GM12878 (cell line): ENCODE data around the gene EDEM2. TPM values are rescaled to one million over a fixed set of nuclear protein-coding genes. Genes with fewer than 3 reads are reported as not detected.

Source experiments
- BCLAF1 ChIP-seq: fragments of 450-650 bp; IDR thresholded peaks from 2 replicates; pipeline ENCODE4 v1.6.1; 2017; ENCODE audit warnings: antibody characterized with exemption, mild to moderate bottlenecking, moderate library complexity
- BHLHE40 ChIP-seq, 2 experiments: fragments of 450-650 bp in 1 of 2; IDR thresholded peaks; 2 replicates each; pipeline ENCODE4 v1.6.1; 2011 to 2017; ENCODE audit warnings: low read depth in 2 of 2, borderline replicate concordance in 1 of 2, improper control_type of control experiment in 1 of 2, low read length in 1 of 2, mild to moderate bottlenecking in 1 of 2
- IRF5 ChIP-seq: fragments of 450-650 bp; IDR thresholded peaks from 2 replicates; pipeline ENCODE4 v1.6.1; 2017; ENCODE audit warnings: borderline replicate concordance
- MXI1 ChIP-seq: fragments of 150-350 bp; IDR thresholded peaks from 2 replicates; pipeline ENCODE4 v1.6.1; 2011; ENCODE audit warnings: low read depth, mild to moderate bottlenecking, inconsistent platforms, low read length, improper control_type of control experiment
- PAX8 ChIP-seq: fragments of 450-650 bp; IDR thresholded peaks from 2 replicates; pipeline ENCODE4 v1.6.1; 2017; ENCODE audit warnings: mild to moderate bottlenecking, moderate library complexity
- RAD51 ChIP-seq: fragments of 450-650 bp; IDR thresholded peaks from 2 replicates; pipeline ENCODE4 v1.6.1; 2016; ENCODE audit warnings: moderate library complexity, mild to moderate bottlenecking, inconsistent platforms
- SIX5 ChIP-seq: IDR thresholded peaks from 2 replicates; pipeline ENCODE4 v1.6.1; 2011; ENCODE audit warnings: mild to moderate bottlenecking, low read depth, low read length, moderate library complexity; ENCODE audit not compliant: severe bottlenecking
- ZNF24 ChIP-seq: fragments of 450-650 bp; IDR thresholded peaks from 2 replicates; pipeline ENCODE4 v1.6.1; 2017; ENCODE audit warnings: antibody characterized with exemption, mild to moderate bottlenecking
- ZNF592 ChIP-seq: fragments of 450-650 bp; IDR thresholded peaks from 2 replicates; pipeline ENCODE4 v1.6.1; 2017; ENCODE audit warnings: mild to moderate bottlenecking, moderate library complexity
- polyA plus RNA-seq, 11 experiments: library from polyadenylated mRNA; depleted of rRNA in 4 of 11; unstranded in 6 of 11; stranded (reverse) in 5 of 11; fragments of >200 nt; fragmentation: Nextera tagmentation in 4 of 11; fragmentation: Illumina TruSeq in 1 of 11; extraction: Ambion mirVana in 4 of 11; extraction: Trizol in 1 of 11; gene quantifications; 1 replicate in 1 of 11; 2 replicates in 10 of 11; pipeline versions ENCODE4 v1.2.1 to v1.2.3, GENCODE V29; 2011 to 2016; ENCODE audit warnings: inconsistent platforms in 2 of 11, missing spikeins in 2 of 11, low read depth in 1 of 11
- total RNA-seq, 4 experiments: library from RNA; depleted of rRNA in 3 of 4; stranded (reverse); fragments of >200 nt in 3 of 4; fragmentation: Illumina TruSeq in 1 of 4; extraction: Trizol in 1 of 4; gene quantifications; 2 replicates each; pipeline versions ENCODE4 v1.2.1 to v1.2.3, GENCODE V29; 2013 to 2021
- TF ChIP-seq, protein P1 (sequence below): fragments of 450-650 bp; formaldehyde crosslinking; IDR thresholded peaks from 2 replicates; pipeline ENCODE4 v1.4.0; 2020; ENCODE audit warnings: mild to moderate bottlenecking, moderate library complexity
- TF ChIP-seq, protein P2 (sequence below): fragments of 150-350 bp; IDR thresholded peaks from 2 replicates; pipeline ENCODE4 v1.6.1; 2014; ENCODE audit warnings: mild to moderate bottlenecking, low read depth, low read length
- TF ChIP-seq, protein P3 (sequence below): IDR thresholded peaks from 2 replicates; pipeline ENCODE4 v1.6.1; 2012; ENCODE audit warnings: low read length, inconsistent platforms

The EDEM2 gene
- total and polyA plus RNA-seq, 10 of the 15 experiments (the other 5 are each of a cell fraction or from before 2014, with no cell fraction given) = 9.9 to 24.8 (median 14.8) TPM

DNA sequence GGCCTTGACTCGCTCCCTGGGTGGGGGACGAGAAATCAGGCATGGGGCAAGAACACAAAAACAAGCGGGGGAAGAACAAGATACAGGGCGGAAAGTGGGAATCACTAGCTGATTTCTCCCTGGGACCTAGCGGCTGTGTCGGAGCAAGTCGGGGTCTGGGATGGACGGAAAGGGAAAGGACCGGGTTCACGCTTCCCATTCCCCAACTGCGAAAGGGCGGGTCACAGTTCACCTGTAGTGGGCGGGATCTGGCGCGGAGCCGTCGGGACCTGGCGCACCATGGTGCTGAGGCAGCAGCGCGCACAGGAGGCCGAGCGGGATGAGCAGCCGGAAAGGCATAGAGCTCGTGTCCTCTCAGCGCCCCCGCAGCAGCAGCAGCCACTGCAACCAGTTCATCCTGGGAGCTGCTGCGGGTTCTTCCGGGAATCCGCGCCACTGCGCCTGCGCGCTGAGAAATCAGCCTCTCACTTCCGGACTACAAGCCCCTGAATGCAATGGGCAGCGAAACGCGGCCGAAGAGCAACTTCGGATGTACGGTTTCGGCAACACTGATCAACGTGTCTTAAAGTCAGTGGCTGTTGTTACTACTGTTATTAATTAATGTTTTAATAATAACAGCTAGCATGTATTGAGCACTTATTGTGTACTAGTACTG, at the start of gene EDEM2 (continued):
- TF ChIP-seq PAX8 (no peak), ZNF592 (no peak), BHLHE40 (IDR thresholded peaks at IDR 0.05; ENCODE audit: borderline replicate concordance in 1 of 2, low read depth in 2 of 2, low read length in 1 of 2) (peak in 1 of 2 experiments; percentile 57; a peak in 1 of 4 replicates), MXI1 (peak; percentile 79; the same call in 1 of the 2 replicates), ZNF24 (no peak), BCLAF1 (no peak), SIX5 (peak; percentile 92), RAD51 (no peak), IRF5 (no peak)
- TF ChIP-seq, protein P1, sequence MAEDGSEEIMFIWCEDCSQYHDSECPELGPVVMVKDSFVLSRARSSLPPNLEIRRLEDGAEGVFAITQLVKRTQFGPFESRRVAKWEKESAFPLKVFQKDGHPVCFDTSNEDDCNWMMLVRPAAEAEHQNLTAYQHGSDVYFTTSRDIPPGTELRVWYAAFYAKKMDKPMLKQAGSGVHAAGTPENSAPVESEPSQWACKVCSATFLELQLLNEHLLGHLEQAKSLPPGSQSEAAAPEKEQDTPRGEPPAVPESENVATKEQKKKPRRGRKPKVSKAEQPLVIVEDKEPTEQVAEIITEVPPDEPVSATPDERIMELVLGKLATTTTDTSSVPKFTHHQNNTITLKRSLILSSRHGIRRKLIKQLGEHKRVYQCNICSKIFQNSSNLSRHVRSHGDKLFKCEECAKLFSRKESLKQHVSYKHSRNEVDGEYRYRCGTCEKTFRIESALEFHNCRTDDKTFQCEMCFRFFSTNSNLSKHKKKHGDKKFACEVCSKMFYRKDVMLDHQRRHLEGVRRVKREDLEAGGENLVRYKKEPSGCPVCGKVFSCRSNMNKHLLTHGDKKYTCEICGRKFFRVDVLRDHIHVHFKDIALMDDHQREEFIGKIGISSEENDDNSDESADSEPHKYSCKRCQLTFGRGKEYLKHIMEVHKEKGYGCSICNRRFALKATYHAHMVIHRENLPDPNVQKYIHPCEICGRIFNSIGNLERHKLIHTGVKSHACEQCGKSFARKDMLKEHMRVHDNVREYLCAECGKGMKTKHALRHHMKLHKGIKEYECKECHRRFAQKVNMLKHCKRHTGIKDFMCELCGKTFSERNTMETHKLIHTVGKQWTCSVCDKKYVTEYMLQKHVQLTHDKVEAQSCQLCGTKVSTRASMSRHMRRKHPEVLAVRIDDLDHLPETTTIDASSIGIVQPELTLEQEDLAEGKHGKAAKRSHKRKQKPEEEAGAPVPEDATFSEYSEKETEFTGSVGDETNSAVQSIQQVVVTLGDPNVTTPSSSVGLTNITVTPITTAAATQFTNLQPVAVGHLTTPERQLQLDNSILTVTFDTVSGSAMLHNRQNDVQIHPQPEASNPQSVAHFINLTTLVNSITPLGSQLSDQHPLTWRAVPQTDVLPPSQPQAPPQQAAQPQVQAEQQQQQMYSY (CRISPR knock-in tag) = no peak
- TF ChIP-seq, protein P2, sequence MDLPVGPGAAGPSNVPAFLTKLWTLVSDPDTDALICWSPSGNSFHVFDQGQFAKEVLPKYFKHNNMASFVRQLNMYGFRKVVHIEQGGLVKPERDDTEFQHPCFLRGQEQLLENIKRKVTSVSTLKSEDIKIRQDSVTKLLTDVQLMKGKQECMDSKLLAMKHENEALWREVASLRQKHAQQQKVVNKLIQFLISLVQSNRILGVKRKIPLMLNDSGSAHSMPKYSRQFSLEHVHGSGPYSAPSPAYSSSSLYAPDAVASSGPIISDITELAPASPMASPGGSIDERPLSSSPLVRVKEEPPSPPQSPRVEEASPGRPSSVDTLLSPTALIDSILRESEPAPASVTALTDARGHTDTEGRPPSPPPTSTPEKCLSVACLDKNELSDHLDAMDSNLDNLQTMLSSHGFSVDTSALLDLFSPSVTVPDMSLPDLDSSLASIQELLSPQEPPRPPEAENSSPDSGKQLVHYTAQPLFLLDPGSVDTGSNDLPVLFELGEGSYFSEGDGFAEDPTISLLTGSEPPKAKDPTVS = no peak
- TF ChIP-seq, protein P3, sequence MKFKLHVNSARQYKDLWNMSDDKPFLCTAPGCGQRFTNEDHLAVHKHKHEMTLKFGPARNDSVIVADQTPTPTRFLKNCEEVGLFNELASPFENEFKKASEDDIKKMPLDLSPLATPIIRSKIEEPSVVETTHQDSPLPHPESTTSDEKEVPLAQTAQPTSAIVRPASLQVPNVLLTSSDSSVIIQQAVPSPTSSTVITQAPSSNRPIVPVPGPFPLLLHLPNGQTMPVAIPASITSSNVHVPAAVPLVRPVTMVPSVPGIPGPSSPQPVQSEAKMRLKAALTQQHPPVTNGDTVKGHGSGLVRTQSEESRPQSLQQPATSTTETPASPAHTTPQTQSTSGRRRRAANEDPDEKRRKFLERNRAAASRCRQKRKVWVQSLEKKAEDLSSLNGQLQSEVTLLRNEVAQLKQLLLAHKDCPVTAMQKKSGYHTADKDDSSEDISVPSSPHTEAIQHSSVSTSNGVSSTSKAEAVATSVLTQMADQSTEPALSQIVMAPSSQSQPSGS = no peak
